Measurements from ENCODE around the gene FAM193B.
"Not testable (repeated sequence)": the region's sequence is repeated elsewhere in the genome, so short reads cannot be mapped to it uniquely, and the experiment has no call there.

The FAM193B gene

GRCh38 chr5:177536386-177536785 is 18.0 kb downstream of the FAM193B start:
- DNase-seq: no peak

- DNase-seq: no peak
These were observed 19.2 kb downstream of the FAM193B start for GRCh38 chr5:177535125-177535524.

GRCh38 chr5:177534433-177534832 is 19.9 kb downstream of the FAM193B start:
- not testable (repeated sequence) for DNase-seq

GRCh38 chr5:177531209-177531940 is 23.0 kb downstream of the FAM193B start:
- DNase-seq: no peak

- DNase-seq: no peak
These were observed 23.7 kb downstream of the FAM193B start for GRCh38 chr5:177530638-177531037.

GRCh38 chr5:177529247-177530203 is 24.8 kb downstream of the FAM193B start:
- DNase-seq: no peak

- no peak for DNase-seq
These were observed 25.7 kb downstream of the FAM193B start for GRCh38 chr5:177528631-177529030.

GRCh38 chr5:177527595-177527994 is 26.8 kb downstream of the FAM193B start:
- no peak for DNase-seq

GRCh38 chr5:177526791-177527190 is 27.6 kb downstream of the FAM193B start:
- no peak for DNase-seq

- no peak for DNase-seq
These were observed 28.2 kb downstream of the FAM193B start for GRCh38 chr5:177526191-177526590.

GRCh38 chr5:177524941-177525655 is 29.3 kb downstream of the FAM193B start:
- peak; percentile 23 for DNase-seq

GRCh38 chr5:177524539-177524900 is 29.8 kb downstream of the FAM193B start:
- no peak for DNase-seq

GRCh38 chr5:177523711-177524538 is 30.4 kb downstream of the FAM193B start:
- no peak for DNase-seq

GRCh38 chr5:177520916-177521513 is 33.3 kb downstream of the FAM193B start:
- DNase-seq: no peak

- DNase-seq: no peak
These were observed 34.1 kb downstream of the FAM193B start for GRCh38 chr5:177520271-177520670.

GRCh38 chr5:177519463-177520235 is 34.7 kb downstream of the FAM193B start:
- no peak for DNase-seq

- DNase-seq: peak; percentile 99
These were observed 37.5 kb downstream of the FAM193B start, which contains the start of gene DDX41 for GRCh38 chr5:177516601-177517568. DDX41 (minus strand) TSS chr5:177516961; CDS start chr5:177516945, 16 bp downstream.

- DNase-seq: no peak
These were observed 38.8 kb downstream of the FAM193B start for GRCh38 chr5:177515580-177515979.

GRCh38 chr5:177514541-177514940 is 39.8 kb downstream of the FAM193B start:
- DNase-seq: no peak

- no peak for DNase-seq
These were observed 40.9 kb downstream of the FAM193B start for GRCh38 chr5:177513500-177513899.

All from midbrain (tissue), 1 donor.